Activated CD8-positive, alpha-beta memory T cell treated with anti-CD3 and anti-CD28 coated beads for 36 hours (primary cell): Measurements from ENCODE around the gene SPAG16. TPM values are rescaled to one million over a fixed set of nuclear protein-coding genes. Genes with fewer than 3 reads are reported as not detected.
"Not testable (repeated sequence)": the region's sequence is repeated elsewhere in the genome, so short reads cannot be mapped to it uniquely, and the experiment has no call there.

Experiments
- CTCF ChIA-PET: fragments of 350-600 bp; sonication (Branson Sonifier 250); formaldehyde crosslinking; loops from one replicate; lab custom pipeline; 2021; ENCODE audit warnings: antibody characterized with exemption; lab: Charles Lee
- POLR2A ChIA-PET: fragments of 350-600 bp; sonication (Branson Sonifier 250); formaldehyde crosslinking; loops from one replicate; lab custom pipeline; 2021; ENCODE audit warnings: antibody characterized with exemption; lab: Charles Lee
- total RNA-seq, 2 experiments: library from RNA; stranded (reverse); gene quantifications; one replicate each; pipeline ENCODE4 v1.2.3, GENCODE V29; 2021

The SPAG16 gene
- total RNA-seq, 2 experiments from 2014 or later: 7.0 to 10.3 TPM

DNA sequence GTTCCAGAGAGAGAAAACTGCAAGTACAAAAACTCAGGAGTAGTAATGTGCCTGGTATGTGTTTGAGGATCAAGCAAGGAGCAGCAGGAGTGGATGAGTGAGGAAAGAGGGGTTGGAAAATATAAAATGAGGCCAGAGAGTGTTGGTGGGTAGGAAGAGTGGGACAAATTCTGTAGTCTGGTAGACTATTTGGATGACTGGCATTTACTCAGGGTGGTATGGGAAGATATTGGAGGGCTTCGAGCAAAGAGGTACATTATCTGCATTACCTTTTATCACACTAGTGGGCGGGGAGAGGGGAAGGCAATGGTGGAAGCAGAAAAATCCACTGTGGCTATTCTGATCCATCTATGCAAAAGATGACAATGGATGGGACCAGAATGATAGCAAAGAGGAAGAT is 744.9 kb downstream of the SPAG16 start:
- POLR2A ChIA-PET: no interaction called here
- CTCF ChIA-PET: no interaction called here

DNA sequence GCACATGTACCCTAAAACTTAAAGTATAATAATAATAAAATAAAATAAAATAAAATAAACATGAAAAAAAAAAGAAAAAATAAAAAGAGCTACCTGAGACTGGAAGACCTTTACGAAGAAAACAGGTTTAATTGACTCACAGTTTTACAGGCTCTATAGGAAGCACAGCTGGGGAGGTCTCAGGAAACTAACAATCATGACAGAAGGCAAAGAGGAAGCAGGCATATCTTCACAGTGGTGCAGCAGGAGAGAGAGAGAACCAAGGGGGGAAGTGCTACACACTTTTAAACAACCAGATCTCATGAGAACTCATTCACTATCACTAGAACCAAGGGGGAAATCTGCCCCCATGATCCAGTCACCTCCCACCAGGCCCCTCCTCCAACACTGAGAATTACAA is 747.3 kb downstream of the SPAG16 start:
- ChIA-PET POLR2A (no interaction called here), CTCF (no interaction called here)

- ChIA-PET POLR2A (no interaction called here), CTCF (no interaction called here)
Measured at GRCh38 chr2:214034417-214034816, 750.2 kb downstream of the SPAG16 start.

GRCh38 chr2:214035091-214035852 is 751.0 kb downstream of the SPAG16 start:
- ChIA-PET CTCF (no interaction called here), POLR2A (no interaction called here)

DNA sequence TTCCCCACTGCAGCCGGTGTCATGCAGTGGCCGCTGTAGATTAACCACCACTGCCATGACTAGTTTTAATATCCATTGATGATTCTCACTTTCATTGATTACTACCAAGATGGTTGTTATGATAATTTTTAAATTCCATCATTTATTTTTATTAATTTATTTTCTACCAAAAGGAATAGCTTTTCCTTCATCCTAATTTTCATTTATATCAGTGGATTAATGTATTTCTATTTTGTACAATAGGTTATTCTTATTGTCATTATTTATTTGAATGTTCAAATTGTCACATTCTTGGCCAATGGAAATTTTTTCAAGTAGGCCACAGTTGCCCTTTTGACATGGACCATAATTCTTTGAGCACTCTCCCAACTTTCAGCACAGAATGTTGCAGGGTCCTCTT is 751.7 kb downstream of the SPAG16 start:
- CTCF ChIA-PET: no interaction called here
- POLR2A ChIA-PET: no interaction called here

- POLR2A ChIA-PET: no interaction called here
- CTCF ChIA-PET: no interaction called here
Measured at GRCh38 chr2:214038186-214038585, 753.9 kb downstream of the SPAG16 start.

GRCh38 chr2:214050731-214051130 is 766.5 kb downstream of the SPAG16 start:
- POLR2A ChIA-PET: no interaction called here
- CTCF ChIA-PET: no interaction called here

- POLR2A ChIA-PET: no interaction called here
- CTCF ChIA-PET: no interaction called here
Measured at GRCh38 chr2:214051585-214051984, 767.3 kb downstream of the SPAG16 start.

- ChIA-PET CTCF (no interaction called here), POLR2A (no interaction called here)
Measured at GRCh38 chr2:214052235-214052634, 768.0 kb downstream of the SPAG16 start.

- ChIA-PET CTCF (no interaction called here), POLR2A (no interaction called here)
Measured at GRCh38 chr2:214057986-214058385, 773.7 kb downstream of the SPAG16 start.

DNA sequence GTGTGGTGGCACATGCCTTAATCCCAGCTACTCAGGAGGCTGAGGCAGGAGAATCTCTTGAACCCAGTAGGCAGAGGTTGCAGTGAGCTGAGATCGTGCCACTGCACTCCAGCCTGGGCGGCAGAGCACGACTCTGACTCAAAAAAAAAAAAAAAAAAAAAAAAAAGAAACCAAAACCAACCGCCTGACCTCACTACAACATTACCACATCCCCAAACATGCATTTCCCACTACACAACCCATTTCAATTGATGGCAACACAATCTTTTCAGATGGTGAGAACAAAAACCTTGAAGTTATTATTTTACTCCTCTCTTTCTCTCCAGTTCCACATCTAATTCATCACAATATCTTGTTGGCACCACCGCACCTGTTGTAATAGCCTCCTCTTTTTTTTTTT is 778.0 kb downstream of the SPAG16 start:
- POLR2A ChIA-PET: not testable (repeated sequence)
- CTCF ChIA-PET: interaction anchor here (0.7 kb wide), 1 partner anchor 26 kb away, joined by 3 read pairs; no protein-coding TSS in a partner anchor

DNA sequence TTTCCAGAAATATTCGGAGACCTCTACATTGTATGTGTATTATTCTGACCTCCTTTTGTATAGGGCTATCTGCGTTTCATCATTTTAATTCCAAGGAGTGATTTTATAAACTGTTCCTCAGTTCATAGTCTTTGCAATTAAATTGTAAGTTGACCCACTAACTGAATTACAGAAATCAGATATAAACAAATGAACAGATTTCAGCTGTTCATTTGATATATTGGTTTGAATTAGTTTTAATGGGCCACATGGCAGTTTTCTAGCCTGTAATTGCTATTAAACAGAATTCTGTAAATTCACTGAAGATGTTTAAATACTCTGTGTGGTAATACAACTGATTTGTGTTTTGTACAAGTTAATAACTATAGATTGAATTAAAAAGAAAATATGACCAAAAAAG is 780.2 kb downstream of the SPAG16 start:
- ChIA-PET CTCF (no interaction called here), POLR2A (no interaction called here)

GRCh38 chr2:214066862-214067261 is 782.6 kb downstream of the SPAG16 start:
- CTCF ChIA-PET: no interaction called here

DNA sequence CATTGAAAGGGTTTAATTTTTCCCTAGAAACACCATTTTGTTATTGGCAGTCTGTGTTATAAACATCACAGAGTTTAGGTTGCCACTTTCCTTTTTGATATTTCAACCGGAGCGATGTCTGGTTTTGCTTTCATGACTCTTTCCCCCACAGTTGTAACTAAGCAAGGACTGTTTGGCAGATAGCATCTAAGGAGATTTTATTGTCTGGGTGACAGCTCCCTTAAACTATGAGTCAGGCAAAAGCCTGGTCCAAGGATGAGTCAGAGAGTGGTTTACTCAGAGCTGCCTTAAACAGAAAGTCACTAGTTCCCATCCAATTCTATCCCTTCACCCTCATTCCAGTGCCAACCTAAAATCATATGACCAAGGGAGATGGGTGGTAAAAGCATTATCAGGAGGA is 785.0 kb downstream of the SPAG16 start:
- POLR2A ChIA-PET: no interaction called here
- CTCF ChIA-PET: no interaction called here

More at GRCh38 chr2:214066862-214067261, 782.6 kb downstream of the SPAG16 start:
- POLR2A ChIA-PET: no interaction called here

DNA sequence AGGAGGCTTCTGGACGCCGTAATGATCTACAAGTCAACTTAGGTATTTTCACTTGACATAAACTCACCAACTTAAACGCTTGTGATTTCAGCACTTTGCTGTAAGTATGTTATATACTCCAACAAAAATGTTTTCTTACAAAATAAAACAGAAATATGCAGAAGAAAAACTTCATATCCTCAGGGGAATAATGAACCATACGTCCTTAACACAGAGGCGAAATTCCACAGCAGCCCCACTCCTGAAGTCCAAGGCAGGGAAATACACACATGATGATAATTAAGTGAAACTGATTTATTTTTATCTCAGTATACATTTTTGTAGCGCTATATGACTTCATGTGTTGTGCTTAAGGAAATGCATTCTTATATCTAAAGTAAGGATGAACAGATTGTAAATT is 791.2 kb downstream of the SPAG16 start:
- CTCF ChIA-PET: no interaction called here
- POLR2A ChIA-PET: no interaction called here

- ChIA-PET CTCF (no interaction called here), POLR2A (no interaction called here)
Measured at GRCh38 chr2:214076527-214076926, 792.3 kb downstream of the SPAG16 start.

DNA sequence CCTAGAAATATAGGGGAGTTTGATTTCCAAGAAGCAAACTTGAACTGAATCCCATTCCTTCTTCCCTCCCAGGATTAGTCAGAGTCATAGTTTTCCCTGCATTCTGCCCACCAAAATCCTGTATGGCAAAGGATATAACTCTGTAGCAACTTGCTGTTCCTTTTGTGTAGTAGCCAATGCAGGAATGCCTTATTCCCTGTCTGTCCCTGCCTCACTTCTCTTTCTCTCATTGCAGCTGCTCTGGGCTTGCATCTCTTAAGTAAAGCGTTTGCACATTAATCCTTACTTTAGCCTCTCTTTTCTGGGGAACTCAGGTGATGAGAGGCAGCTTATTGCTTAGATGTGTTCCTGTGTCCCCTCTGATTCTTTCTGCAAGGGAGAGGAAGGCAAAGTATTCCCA is 793.5 kb downstream of the SPAG16 start:
- CTCF ChIA-PET: no interaction called here
- POLR2A ChIA-PET: no interaction called here

- POLR2A ChIA-PET: no interaction called here
- CTCF ChIA-PET: no interaction called here
Measured at GRCh38 chr2:214079032-214079431, 794.8 kb downstream of the SPAG16 start.

- ChIA-PET POLR2A (no interaction called here), CTCF (no interaction called here)
Measured at GRCh38 chr2:214088536-214088935, 804.3 kb downstream of the SPAG16 start.

DNA sequence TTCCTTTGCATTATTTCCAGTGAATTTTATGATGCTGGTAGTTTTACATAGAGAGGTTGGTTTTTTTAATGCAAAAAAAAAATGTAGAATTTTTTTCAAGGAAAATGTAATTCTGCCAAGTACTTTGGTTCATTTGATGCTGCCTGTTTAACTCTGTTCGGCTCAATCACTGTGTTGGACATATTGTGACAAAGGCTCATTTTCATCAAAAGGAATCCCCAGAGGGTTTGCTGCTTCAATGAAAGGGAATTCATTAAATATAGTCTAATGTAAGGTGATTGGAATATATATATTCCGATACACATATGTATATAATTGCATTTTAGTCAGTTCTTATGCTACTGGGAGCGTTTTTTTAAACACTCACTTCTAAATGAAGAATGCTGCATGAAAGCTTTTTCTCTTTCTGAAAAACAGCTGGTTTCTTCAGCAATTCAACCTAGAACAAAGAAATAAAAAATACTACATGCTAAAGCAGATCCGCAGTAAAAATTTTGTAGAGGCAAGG is 812.0 kb downstream of the SPAG16 start:
- CTCF ChIA-PET: no interaction called here
- POLR2A ChIA-PET: no interaction called here

DNA sequence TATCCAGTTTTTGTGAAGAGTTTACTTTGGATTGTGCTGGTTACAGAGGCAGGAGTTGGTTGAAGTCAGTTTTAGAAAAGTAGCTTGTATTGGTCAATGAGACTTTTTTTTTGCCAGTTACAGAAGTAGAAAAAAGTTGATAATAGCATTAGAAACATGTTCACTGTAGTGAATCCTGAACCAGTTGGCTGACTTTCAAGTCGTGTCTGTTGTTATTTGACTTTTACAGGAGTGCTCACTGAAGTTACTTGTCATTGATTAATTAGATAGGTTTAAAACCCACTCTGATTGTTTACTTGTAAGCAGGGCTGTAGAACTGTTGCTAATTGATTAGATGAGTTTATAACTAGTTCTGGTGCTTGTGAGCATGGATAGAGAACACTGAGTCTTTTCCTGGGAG is 814.5 kb downstream of the SPAG16 start:
- POLR2A ChIA-PET: no interaction called here
- CTCF ChIA-PET: no interaction called here

GRCh38 chr2:214100488-214100887 is 816.2 kb downstream of the SPAG16 start:
- POLR2A ChIA-PET: no interaction called here
- CTCF ChIA-PET: no interaction called here
